ENCODE data around the gene ADNP. TPM values are rescaled to one million over a fixed set of nuclear protein-coding genes. Genes with fewer than 3 reads are reported as not detected.

Gene ADNP
- total RNA-seq, 1 donor from 2014 or later: 32.8 TPM

GRCh38 chr20:50943069-50943468 is 11.8 kb upstream of the ADNP start:
- intact Hi-C loops (cut with DNase I): no loop called here
- no peak for DNase-seq (ENCODE audit: low spot score)

DNA sequence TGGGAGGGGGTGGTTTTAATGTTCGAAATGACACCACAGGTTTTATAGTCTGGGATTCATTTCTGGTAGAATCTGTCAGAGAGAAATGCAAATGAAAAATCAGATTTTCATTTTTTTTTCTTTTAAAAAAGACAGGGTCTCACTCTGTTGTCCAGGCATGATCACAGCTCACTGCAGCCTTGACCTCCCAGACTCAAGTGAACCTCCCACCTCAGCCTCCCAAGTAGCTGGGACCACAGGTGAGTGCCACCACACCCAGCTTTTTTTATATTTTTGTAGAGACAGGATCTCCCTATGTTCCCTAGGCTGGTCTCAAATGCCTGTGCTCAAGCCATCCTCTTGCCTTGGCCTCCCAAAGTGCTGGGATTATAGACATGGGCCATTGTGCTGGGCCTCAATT is 2.4 kb upstream of the ADNP start:
- intact Hi-C loops (cut with DNase I): loop anchor here (5.0 kb wide), 1 partner anchor 116 kb away; no protein-coding TSS in a partner anchor
- no peak for DNase-seq (ENCODE audit: low spot score)

GRCh38 chr20:50932691-50933280 is 1.5 kb upstream of the ADNP start:
- intact Hi-C loops (cut with DNase I): loop anchor here (5.0 kb wide), 1 partner anchor 115 kb away; no protein-coding TSS in a partner anchor
- DNase-seq (ENCODE audit: low spot score): no peak

- intact Hi-C loops (cut with DNase I): loop anchor here (5.0 kb wide), 1 partner anchor 115 kb away; no protein-coding TSS in a partner anchor
- DNase-seq (ENCODE audit: low spot score): no peak
Measured at GRCh38 chr20:50932016-50932485, 814 bp upstream of the ADNP start.

DNA sequence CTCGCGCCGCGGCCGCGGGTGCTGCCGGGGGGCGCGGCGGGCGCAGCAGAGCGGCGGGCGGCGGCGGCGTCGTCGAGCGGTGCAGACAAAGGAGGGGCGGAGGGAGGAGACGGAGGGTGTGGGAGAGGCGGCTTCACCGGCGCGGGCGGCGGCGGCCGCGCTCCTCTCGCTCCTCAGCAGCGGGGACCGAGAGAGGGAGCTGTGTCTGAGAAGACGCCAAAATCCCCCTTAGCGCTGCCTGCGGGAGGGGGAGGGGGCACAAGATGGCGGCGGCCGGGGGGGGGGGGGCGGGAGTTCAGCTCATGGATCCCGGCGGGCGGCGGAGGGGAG is 296 bp downstream of the ADNP start:
- intact Hi-C loops (cut with DNase I): loop anchor here (1.0 to 5.0 kb wide), 2 partner anchors 27 to 114 kb away; partner anchors contain the start of genes DPM1 and MOCS3

GRCh38 chr20:50930139-50930975 is 880 bp downstream of the ADNP start:
- intact Hi-C loops (cut with DNase I): loop anchor here (5.0 kb wide), 1 partner anchor 113 kb away; no protein-coding TSS in a partner anchor
- DNase-seq (ENCODE audit: low spot score): no peak

More for the DNA sequence above, 296 bp downstream of the ADNP start:
- no peak for DNase-seq (ENCODE audit: low spot score)

GRCh38 chr20:50929299-50930138 is 1.7 kb downstream of the ADNP start:
- intact Hi-C loops (cut with DNase I): loop anchor here (1.0 to 5.0 kb wide), 2 partner anchors 112 to 134 kb away; partner anchors contain the start of gene BCAS4

GRCh38 chr20:50928469-50928868 is 2.8 kb downstream of the ADNP start:
- intact Hi-C loops (cut with DNase I): no loop called here
- DNase-seq (ENCODE audit: low spot score): no peak

More at GRCh38 chr20:50929299-50930138, 1.7 kb downstream of the ADNP start:
- peak; percentile 92 for DNase-seq (ENCODE audit: low spot score)

GRCh38 chr20:50926530-50926929 is 4.7 kb downstream of the ADNP start:
- intact Hi-C loops (cut with DNase I): no loop called here
- no peak for DNase-seq (ENCODE audit: low spot score)

GRCh38 chr20:50924261-50924920 is 6.8 kb downstream of the ADNP start:
- no peak for DNase-seq (ENCODE audit: low spot score)
- intact Hi-C loops (cut with DNase I): no loop called here

DNA sequence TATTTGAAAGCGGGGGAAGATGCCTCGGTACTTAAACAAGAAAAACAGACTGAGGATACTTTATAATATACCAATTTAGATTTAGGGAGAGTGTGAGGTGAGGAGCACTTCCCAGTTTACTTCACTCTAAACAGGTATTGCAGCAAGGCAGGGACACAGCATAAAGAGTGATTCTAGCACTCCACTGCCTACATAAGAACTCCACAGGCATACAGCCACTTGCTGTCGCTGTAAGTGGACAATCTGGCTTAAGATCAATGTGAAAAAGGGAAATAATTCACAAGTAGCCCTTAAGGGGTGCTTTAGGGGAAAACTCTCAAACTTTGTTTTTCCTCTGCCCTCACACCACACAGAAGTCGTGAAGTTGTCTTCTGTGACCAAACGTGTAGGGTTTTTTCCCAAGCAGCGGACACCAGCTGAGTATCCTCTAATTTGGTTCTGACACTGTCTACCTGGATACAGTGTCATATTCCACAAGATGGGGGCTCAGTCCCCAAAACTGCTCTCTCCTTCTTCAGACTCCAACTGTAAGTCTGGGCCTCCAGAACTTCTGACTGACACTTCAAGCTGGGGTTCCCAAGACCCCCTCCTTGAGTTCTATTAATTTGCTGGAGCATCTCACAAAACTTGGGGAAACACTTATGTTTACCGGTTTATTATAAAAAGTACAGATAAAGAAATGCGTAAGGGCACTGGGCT is 9.3 kb downstream of the ADNP start:
- no peak for DNase-seq (ENCODE audit: low spot score)
- intact Hi-C loops (cut with DNase I): no loop called here

DNA sequence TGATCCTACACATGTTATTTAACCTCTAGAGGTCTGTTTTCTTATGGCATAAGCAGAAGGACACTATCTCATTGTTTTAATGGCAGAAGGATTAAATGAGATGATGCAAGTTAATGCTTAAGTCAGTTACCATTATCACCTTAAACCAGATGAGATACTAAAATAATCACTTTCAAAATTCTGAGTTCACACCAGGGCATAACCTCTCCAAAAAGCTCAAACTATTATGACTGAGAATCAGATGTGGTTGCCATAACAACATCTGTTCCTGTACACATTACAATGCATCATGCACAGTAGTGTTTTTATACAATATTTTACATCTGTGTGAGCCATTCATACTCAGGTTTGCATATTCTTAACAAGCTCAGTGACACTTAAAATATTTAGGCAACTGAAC is 10.2 kb downstream of the ADNP start:
- intact Hi-C loops (cut with DNase I): no loop called here
- no peak for DNase-seq (ENCODE audit: low spot score)

DNA sequence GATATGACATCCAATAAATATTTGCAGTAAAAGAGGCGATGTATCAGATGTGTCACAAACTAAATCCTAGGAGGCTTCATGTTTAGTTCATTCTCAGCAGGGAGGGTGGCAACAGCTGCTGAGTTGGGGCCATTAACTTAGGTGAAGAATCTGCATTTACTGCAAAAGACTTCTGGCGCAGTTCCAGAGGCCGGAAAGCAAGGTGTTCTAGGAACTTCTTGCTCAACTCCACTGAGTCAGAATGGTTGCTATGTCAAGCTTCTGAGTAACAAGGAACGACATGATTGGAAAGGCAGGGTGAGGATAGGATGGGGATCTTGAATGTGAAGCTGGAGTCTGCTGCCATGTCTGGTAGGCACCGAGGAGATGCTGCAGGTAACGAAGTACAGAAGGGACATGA is 11.7 kb downstream of the ADNP start:
- intact Hi-C loops (cut with DNase I): no loop called here
- DNase-seq (ENCODE audit: low spot score): no peak

DNA sequence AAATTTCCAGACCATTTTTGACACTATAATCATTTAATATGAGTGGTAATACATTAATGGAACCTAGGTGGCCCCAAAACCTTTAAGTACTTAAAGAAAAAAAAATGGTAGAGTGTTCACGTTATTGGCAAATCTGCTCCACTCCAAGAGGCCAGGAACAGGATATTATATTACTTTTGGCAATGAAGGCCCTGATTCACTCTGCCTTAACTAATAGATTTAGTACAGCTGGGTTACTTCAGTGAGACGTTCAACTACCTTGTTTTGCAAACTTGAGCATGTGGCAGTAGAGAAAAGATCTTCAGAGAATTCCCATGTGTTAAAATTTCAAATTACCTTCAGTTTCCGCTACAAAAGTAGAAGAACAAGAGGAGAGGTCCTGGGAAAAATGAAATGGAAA is 12.8 kb downstream of the ADNP start:
- intact Hi-C loops (cut with DNase I): no loop called here
- no peak for DNase-seq (ENCODE audit: low spot score)

DNA sequence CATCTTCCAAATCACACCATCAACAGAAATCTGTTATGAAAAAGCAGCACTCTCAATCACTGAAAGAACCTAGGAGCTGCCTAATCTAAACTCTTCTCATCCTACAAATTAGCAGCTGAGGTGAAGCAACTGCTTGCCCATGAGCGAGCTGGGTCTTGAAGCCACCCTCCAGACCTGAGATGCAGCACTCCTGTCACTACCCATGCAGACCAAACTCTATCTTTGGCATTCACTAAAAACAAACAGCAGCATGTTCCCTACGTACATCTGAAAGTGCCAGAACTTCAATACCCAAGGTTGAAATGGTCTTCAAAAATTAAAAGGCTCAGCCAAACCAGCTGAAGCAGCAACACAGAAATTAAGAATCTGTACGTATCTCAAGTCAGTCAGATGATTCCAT is 14.3 kb downstream of the ADNP start:
- intact Hi-C loops (cut with DNase I): no loop called here
- no peak for DNase-seq (ENCODE audit: low spot score)

- intact Hi-C loops (cut with DNase I): no loop called here
Measured at GRCh38 chr20:50916257-50916656, 15.0 kb downstream of the ADNP start.

GRCh38 chr20:50915424-50915823 is 15.8 kb downstream of the ADNP start:
- intact Hi-C loops (cut with DNase I): no loop called here
- no peak for DNase-seq (ENCODE audit: low spot score)

More at GRCh38 chr20:50916257-50916656, 15.0 kb downstream of the ADNP start:
- no peak for DNase-seq (ENCODE audit: low spot score)

DNA sequence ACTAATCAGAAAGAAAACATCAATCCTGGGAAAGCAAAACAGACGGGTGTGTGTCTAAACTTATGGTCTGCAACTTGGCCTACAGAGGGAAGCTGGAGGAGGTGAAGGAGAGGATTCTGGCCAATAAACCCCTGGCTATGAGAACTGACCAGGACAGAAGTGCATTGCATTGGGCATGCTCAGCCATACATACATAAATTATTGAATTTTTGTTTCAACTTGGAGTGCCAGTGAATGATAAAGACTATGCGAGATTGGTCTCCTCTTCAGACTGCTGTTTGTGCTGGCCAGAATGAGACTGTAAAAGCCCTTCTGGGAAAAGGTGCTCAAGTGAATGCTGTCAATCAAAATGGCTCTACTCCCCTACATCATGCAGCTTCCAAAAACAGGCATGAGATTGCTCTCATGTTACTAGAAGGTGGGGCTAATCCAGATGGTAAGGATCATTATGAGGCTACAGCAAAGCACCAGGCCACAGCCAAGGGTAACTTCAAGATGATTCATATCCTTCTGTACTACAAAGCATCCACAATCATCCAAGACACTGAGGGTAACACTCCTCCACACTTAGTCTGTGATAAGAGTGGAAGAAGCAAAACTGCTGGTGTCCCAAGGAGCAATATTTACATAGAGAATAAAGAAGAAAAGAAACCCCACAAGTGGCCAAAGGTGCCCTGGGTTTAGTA is 17.4 kb downstream of the ADNP start:
- no peak for DNase-seq (ENCODE audit: low spot score)
- intact Hi-C loops (cut with DNase I): no loop called here

Measured in cardiac septum (tissue), 1 donor.